ENCODE results near the gene S100A2.

The S100A2 gene

DNA sequence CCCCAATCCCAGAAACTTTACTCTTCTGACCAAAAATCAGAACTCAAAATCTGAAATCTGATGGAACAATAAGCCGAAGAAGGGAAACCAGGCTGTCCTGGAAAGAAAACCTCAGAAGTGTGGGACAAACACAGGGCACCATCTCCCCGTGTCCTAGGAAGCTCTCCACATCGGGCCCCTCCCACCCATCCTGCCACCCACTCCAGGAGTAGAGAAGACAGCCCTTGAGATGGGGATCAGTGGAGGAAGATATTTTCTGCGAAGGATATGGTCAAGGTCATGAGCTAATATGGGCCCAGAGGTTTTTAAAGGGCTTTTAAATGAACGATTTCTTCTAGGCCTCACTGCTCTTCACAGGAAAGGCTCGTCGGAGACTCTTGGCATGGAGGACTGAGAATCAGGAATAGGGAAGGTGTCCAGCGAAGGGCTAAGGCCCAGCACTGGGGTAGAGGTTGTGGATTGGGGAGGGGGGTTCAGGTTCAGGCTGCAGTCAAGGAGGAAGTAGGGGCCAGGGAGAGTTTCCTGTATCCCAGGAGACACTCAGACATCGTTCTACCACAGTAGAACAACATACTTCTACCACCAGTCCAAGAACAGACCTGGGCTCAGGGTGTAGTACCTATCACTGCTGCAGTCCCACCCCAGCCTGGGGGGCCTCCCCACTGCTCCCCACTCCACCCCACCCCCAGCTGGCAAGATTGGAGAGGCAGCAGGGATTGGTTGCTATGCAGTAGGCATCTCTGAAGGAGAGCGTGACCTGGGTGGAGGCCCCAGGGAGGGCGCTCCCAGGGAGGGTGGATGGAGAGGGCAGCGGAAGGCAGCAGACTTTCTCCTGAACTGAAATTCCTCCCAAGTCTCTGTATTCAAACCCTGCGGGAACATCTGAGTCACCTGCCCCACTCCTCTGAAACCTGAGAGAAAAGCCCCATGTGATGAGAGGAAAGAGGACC, 23.7 kb downstream of the S100A2 start:
- POLR2A ChIA-PET = interaction anchor here (1.1 to 2.9 kb wide), 5 partner anchors 24 to 92 kb away, joined by 3 to 14 read pairs (median 5); partner anchors contain the start of genes CHTOP, S100A13 and S100A2
- TF ChIP-seq, protein P1, sequence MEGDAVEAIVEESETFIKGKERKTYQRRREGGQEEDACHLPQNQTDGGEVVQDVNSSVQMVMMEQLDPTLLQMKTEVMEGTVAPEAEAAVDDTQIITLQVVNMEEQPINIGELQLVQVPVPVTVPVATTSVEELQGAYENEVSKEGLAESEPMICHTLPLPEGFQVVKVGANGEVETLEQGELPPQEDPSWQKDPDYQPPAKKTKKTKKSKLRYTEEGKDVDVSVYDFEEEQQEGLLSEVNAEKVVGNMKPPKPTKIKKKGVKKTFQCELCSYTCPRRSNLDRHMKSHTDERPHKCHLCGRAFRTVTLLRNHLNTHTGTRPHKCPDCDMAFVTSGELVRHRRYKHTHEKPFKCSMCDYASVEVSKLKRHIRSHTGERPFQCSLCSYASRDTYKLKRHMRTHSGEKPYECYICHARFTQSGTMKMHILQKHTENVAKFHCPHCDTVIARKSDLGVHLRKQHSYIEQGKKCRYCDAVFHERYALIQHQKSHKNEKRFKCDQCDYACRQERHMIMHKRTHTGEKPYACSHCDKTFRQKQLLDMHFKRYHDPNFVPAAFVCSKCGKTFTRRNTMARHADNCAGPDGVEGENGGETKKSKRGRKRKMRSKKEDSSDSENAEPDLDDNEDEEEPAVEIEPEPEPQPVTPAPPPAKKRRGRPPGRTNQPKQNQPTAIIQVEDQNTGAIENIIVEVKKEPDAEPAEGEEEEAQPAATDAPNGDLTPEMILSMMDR (IDR thresholded peaks at IDR 0.05; ENCODE audit: insufficient read depth, low read length, missing control alignments) = no peak
- CTCF ChIA-PET = interaction anchor here (1.3 to 7.1 kb wide), 6 partner anchors 8 to 33 kb away, joined by 5 to 80 read pairs (median 10); partner anchors contain the start of gene S100A6
- H3K4me3 ChIP-seq (ENCODE audit: low read depth, low read length) = no peak overlapping the region
- DNase-seq (ENCODE audit: low read depth, low spot score) = no peak

DNA sequence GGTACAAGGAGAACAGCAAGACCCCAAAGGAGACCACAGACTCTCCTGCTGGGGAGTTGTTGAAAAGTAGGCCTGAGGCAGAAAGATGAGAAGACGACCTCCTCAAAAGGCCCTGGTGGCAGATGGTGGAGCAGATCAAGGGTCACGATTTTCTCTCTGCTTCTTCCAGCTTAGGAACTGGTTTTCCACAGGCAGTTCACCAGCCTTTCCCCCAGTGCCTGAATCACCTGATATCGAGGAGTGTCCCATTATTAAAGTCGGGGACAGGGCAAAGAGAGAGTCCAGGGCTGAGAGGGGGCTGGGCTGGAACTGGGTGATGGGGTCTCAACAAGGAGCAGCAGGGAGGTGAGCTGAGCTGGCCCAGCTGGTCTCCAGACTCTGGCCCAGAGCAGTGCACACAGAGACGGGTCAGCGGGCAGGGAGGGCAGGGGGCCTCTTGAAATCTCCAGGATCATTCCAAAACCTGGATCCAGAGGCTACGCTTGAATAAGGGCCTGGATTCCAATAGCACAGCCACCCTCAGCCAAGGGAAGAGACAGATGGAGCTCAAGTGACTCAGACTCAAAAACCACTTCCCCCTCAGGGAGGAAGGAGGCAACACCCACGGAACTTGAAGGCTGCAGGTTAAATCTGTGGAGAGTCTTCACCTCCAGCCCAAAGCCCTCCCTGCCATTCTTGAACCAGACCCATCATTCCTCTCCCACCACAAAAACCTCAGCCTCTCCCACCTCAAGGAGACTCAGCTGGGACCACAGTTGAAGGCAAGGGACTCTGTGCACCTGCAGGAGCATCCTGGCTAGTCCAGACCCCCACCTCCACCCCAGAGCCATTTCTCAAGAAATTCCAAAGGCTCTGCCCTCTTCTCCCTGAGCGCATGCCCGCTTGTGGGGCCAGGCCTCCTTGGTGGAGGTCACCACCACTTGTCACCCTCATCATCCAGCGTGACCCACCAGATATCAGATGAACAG, 25.0 kb downstream of the S100A2 start, which contains the start of gene S100A5:
Gene S100A5, minus strand, starts transcription at position 541 of the 968 bp plus-strand sequence. CDS start 743 bp downstream, outside the sequence.
- H3K4me3 ChIP-seq (ENCODE audit: low read depth, low read length) = no peak within 1 kb of the TSS
- DNase-seq (ENCODE audit: low read depth, low spot score) = no peak
- CTCF ChIA-PET = interaction anchor here (1.3 to 5.7 kb wide), 7 partner anchors 8 to 87 kb away, joined by 5 to 50 read pairs (median 8); partner anchors contain the start of genes S100A13 and S100A2
- POLR2A ChIA-PET = interaction anchor here (0.6 to 2.9 kb wide), 6 partner anchors 9 to 93 kb away, joined by 3 to 14 read pairs (median 3); partner anchors contain the start of genes CHTOP, S100A13 and S100A2
- TF ChIP-seq, protein P1 (IDR thresholded peaks at IDR 0.05; ENCODE audit: insufficient read depth, low read length, missing control alignments) = no peak

DNA sequence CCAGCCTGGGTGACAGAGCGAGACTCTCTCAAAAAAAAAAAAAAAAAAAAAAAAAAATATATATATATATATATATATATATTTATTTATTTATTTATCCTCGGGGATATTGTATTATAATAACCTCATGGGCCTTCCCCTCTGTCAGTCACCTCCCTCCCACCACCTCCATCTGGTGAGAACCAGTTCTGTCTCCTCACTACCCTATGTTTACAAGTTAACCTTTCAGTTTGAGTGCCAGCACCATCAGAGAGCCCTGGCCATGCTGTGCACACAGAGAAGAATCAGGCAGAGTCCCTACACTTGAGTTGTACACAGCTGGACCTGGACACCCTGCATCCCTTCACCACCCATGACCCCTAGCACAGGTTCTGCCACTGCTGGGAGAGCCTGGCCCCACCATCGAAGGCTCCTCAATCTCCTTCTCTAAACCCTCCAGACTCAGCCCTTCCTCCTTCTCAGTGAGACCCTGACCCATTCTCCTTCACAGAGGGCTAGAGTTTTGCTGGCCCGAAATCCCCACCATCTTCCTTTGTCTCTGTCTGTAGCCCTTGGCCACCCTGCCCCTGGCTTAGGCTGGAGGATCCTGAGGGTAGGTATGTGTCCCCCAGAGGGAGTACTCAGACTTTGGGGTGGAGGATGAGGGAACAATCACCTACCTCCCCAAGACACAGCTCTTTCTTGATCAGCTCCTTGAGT, 26.1 kb downstream of the S100A2 start:
- ChIA-PET CTCF (interaction anchor here (1.3 to 5.7 kb wide), 4 partner anchors 13 to 88 kb away, joined by 5 to 50 read pairs (median 8); partner anchors contain the start of genes S100A13 and S100A2), POLR2A (interaction anchor here (1.0 to 2.9 kb wide), 2 partner anchors 27 to 28 kb away, joined by 3 to 14 read pairs; partner anchors contain the start of gene S100A2)
- TF ChIP-seq, protein P1 (IDR thresholded peaks at IDR 0.05; ENCODE audit: insufficient read depth, low read length, missing control alignments) = no peak
- DNase-seq (ENCODE audit: low read depth, low spot score) = no peak
- no peak overlapping the region for H3K4me3 ChIP-seq (ENCODE audit: low read depth, low read length)

DNA sequence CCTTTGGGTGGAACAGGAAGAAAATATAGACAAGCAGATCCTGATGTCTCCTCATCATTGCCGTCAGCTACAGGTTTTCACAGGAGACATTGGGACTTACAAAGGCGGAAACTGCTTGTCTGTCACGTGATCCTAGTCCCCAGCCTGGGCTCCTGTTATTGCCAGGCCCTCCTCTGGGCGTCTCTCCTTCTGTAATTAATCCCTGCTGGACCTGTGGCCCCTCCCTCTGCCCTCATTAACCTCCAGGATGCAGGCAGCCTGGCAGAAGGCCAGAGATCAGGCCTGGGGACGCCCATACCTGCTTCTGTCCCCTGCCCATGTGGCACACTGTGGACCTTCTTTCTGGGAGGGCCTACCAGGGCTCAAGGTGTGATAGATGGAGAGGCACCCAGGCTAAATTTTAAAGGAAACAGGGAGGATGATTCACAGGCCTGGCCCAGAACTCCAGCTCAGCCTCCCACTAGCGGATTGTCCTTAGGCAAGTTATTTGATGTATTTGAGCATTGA, 27.3 kb downstream of the S100A2 start:
- TF ChIP-seq, protein P1 (IDR thresholded peaks at IDR 0.05; ENCODE audit: insufficient read depth, low read length, missing control alignments) = no peak
- no peak for DNase-seq (ENCODE audit: low read depth, low spot score)
- POLR2A ChIA-PET = interaction anchor here (0.6 kb wide), 2 partner anchors 32 to 128 kb away, joined by 3 read pairs; no protein-coding TSS in a partner anchor
- CTCF ChIA-PET = interaction anchor here (0.9 to 5.7 kb wide), 4 partner anchors 14 to 89 kb away, joined by 3 to 50 read pairs (median 6); partner anchors contain the start of gene S100A13
- no peak overlapping the region for H3K4me3 ChIP-seq (ENCODE audit: low read depth, low read length)

DNA sequence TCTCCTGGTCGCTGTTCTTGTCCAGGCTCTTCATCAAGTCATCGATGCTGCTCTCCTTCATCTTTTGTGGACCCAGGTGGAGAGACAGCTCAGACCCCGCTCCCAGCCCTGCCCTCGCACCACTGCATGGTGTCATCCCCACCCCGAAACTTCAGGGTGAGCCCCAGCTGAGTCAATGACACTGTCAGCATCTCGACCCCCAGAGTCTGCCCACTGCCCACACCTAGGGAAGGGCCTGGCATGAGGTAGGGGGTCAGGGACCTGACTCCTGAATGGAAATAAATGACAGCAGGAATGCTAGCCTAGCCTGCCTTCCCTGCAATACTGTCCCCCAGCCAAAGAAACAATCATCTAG, 28.3 kb downstream of the S100A2 start:
- H3K4me3 ChIP-seq (ENCODE audit: low read depth, low read length) = no peak overlapping the region
- no peak for DNase-seq (ENCODE audit: low read depth, low spot score)
- TF ChIP-seq, protein P1 (IDR thresholded peaks at IDR 0.05; ENCODE audit: insufficient read depth, low read length, missing control alignments) = no peak
- ChIA-PET POLR2A (no interaction called here), CTCF (interaction anchor here (5.7 kb wide), 1 partner anchor 33 kb away, joined by 50 read pairs; no protein-coding TSS in a partner anchor)
